Mesenchymal stem cell (in vitro differentiated cells and primary cell): Measurements from ENCODE around the gene RTL10.

Experiments
- DNase-seq: peaks from one replicate; pipeline ENCODE4 v3.0.0-alpha.2; 2013
- H2AFZ ChIP-seq: one replicate; pipeline ENCODE4 v1.6.1; 2013; ENCODE audit warnings: low read depth, mild to moderate bottlenecking, control low read depth, inconsistent platforms, low read length, moderate library complexity
- H2AK5ac ChIP-seq: 2 replicates; pipeline ENCODE4 v1.6.1; 2013; ENCODE audit warnings: low read length, moderate library complexity, mild to moderate bottlenecking, inconsistent platforms; ENCODE audit not compliant: severe bottlenecking
- H2BK120ac ChIP-seq: one replicate; pipeline ENCODE4 v1.6.1; 2013; ENCODE audit warnings: low read depth, mild to moderate bottlenecking, inconsistent platforms, low read length, moderate library complexity
- H2BK12ac ChIP-seq, 2 experiments: one replicate each; pipeline ENCODE4 v1.6.1; 2013; ENCODE audit warnings: inconsistent platforms in 2 of 2, low read length in 2 of 2, mild to moderate bottlenecking in 2 of 2, moderate library complexity in 2 of 2, control low read depth in 1 of 2
- H2BK15ac ChIP-seq: one replicate; pipeline ENCODE4 v1.6.1; 2013; ENCODE audit warnings: mild to moderate bottlenecking, low read depth, inconsistent platforms; ENCODE audit not compliant: poor library complexity, severe bottlenecking
- H2BK5ac ChIP-seq: 2 replicates; pipeline ENCODE4 v1.6.1; 2013; ENCODE audit warnings: low read depth, mild to moderate bottlenecking, low read length, control low read depth, inconsistent platforms; ENCODE audit not compliant: poor library complexity, severe bottlenecking
- H3K14ac ChIP-seq, 2 experiments: one replicate each; pipeline ENCODE4 v1.6.1; 2013; ENCODE audit warnings: inconsistent platforms in 2 of 2, low read length in 2 of 2, control low read depth in 1 of 2, mild to moderate bottlenecking in 1 of 2, moderate library complexity in 1 of 2
- H3K18ac ChIP-seq, 2 experiments: one replicate each; pipeline ENCODE4 v1.6.1; 2013; ENCODE audit warnings: inconsistent platforms in 2 of 2, low read length in 2 of 2, control low read depth in 1 of 2, low read depth in 1 of 2, mild to moderate bottlenecking in 1 of 2
- H3K23ac ChIP-seq, 2 experiments: one replicate each; pipeline ENCODE4 v1.6.1; 2013; ENCODE audit warnings: inconsistent platforms in 2 of 2, low read length in 2 of 2, mild to moderate bottlenecking in 2 of 2, moderate library complexity in 2 of 2, control low read depth in 1 of 2
- H3K27ac ChIP-seq: 2 replicates; pipeline ENCODE4 v1.5.1; 2013; ENCODE audit warnings: mild to moderate bottlenecking, moderate library complexity, low read length, control low read depth, inconsistent platforms; ENCODE audit not compliant: poor library complexity, severe bottlenecking
- H3K27me3 ChIP-seq, 2 experiments: 2 replicates each; pipeline versions ENCODE4 v1.6.1 to v1.7.0; 2013; ENCODE audit warnings: low read length in 2 of 2, mild to moderate bottlenecking in 2 of 2, moderate library complexity in 2 of 2, control low read depth in 1 of 2, inconsistent platforms in 1 of 2; ENCODE audit not compliant: control insufficient read depth in 1 of 2, insufficient read depth in 1 of 2
- H3K36me3 ChIP-seq, 2 experiments: 2 replicates each; pipeline versions ENCODE4 v1.6.1 to v1.7.0; 2013; ENCODE audit warnings: low read length in 2 of 2, control low read depth in 1 of 2, inconsistent platforms in 1 of 2, low read depth in 1 of 2, mild to moderate bottlenecking in 1 of 2; ENCODE audit not compliant: insufficient read depth in 2 of 2, control insufficient read depth in 1 of 2
- H3K4ac ChIP-seq, 2 experiments: one replicate each; pipeline ENCODE4 v1.6.1; 2013; ENCODE audit warnings: inconsistent platforms in 2 of 2, low read length in 2 of 2, mild to moderate bottlenecking in 2 of 2, moderate library complexity in 2 of 2, control low read depth in 1 of 2, low read depth in 1 of 2
- H3K4me1 ChIP-seq: 2 replicates; pipeline ENCODE4 v1.6.1; 2013; ENCODE audit warnings: low read depth, low read length, control low read depth; ENCODE audit not compliant: control insufficient read depth, insufficient read depth
- H3K4me2 ChIP-seq: 2 replicates; pipeline ENCODE4 v1.6.1; 2013; ENCODE audit warnings: low read length, mild to moderate bottlenecking, inconsistent platforms; ENCODE audit not compliant: poor library complexity, severe bottlenecking
- H3K4me3 ChIP-seq, 2 experiments: 2 replicates each; pipeline versions ENCODE4 v1.5.1 to v1.7.0; 2013; ENCODE audit warnings: low read length in 2 of 2, mild to moderate bottlenecking in 2 of 2, control low read depth in 1 of 2, low read depth in 1 of 2; ENCODE audit not compliant: insufficient read depth in 1 of 2
- H3K79me1 ChIP-seq: replicated peaks from 2 replicates; pipeline ENCODE4 v1.6.1; 2013; ENCODE audit warnings: mild to moderate bottlenecking, control low read depth, low read length, inconsistent platforms; ENCODE audit not compliant: poor library complexity, severe bottlenecking
- H3K9ac ChIP-seq: 2 replicates; pipeline ENCODE4 v1.7.0; 2013; ENCODE audit warnings: mild to moderate bottlenecking, low read length, moderate library complexity
- H3K9me3 ChIP-seq: 2 replicates; pipeline ENCODE4 v1.7.0; 2013; ENCODE audit warnings: mild to moderate bottlenecking, low read length; ENCODE audit not compliant: control insufficient read depth
- H4K8ac ChIP-seq: one replicate; pipeline ENCODE4 v1.6.1; 2013; ENCODE audit warnings: inconsistent platforms, mild to moderate bottlenecking, low read length, moderate library complexity
- H4K91ac ChIP-seq: one replicate; pipeline ENCODE4 v1.6.1; 2013; ENCODE audit warnings: mild to moderate bottlenecking, low read length, inconsistent platforms
- WGBS: methylation state at CpG from one replicate; pipeline ENCODE4 v1.1.7; 2013; ENCODE audit warnings: mixed read lengths; 5-methylcytosine and 5-hydroxymethylcytosine counted together

The RTL10 gene

GRCh38 chr22:19853879-19854777 lies 546 bp downstream of the RTL10 start:
- Histone ChIP-seq H3K4ac (peak overlapping the region; percentile 1 to 70), H3K9ac (peak overlapping the region; percentile 96), H3K79me1 (peaks cover 23% of the 10 kb centered on the region), H3K27me3 (no peaks in the 10 kb centered on the region), H2BK12ac (peak overlapping the region in 1 of 2 experiments; percentile 37), H3K27ac (peak overlapping the region; percentile 73), H4K91ac (peak overlapping the region; percentile 84), H4K8ac (no peak overlapping the region), H3K4me1 (peaks cover 44% of the 10 kb centered on the region), H3K4me3 (peak overlapping the region; percentile 64 to 96), H3K4me2 (peak overlapping the region; percentile 85), H2BK120ac (no peak overlapping the region), H3K23ac (peak overlapping the region; percentile 5 to 20), H3K14ac (peak overlapping the region in 1 of 2 experiments; percentile 76), H2BK5ac (peak overlapping the region; percentile 48), H3K18ac (peak overlapping the region; percentile 22 to 50), H3K9me3 (no peaks in the 10 kb centered on the region), H2AK5ac (no peak overlapping the region), H2BK15ac (no peak overlapping the region), H2AFZ (peak overlapping the region; percentile 21), H3K36me3 (peaks cover 27 to 28% of the 10 kb centered on the region in 2 experiments)
- DNase-seq = no peak
- 3% methylated on average over 49 of the region's 49 CpGs for WGBS

- Histone ChIP-seq H3K14ac (peak overlapping the region; percentile 37 to 76), H3K18ac (peak overlapping the region in 1 of 2 experiments; percentile 9), H4K91ac (peak overlapping the region; percentile 84), H3K27ac (no peak overlapping the region), H2AFZ (no peak overlapping the region), H3K27me3 (no peaks in the 10 kb centered on the region), H3K4me3 (peak overlapping the region; percentile 64 to 96), H3K36me3 (peaks cover 27 to 32% of the 10 kb centered on the region in 2 experiments), H2BK15ac (peak overlapping the region; percentile 12), H2BK12ac (no peak overlapping the region), H2BK120ac (no peak overlapping the region), H3K4me2 (peak overlapping the region; percentile 85), H3K4ac (no peak overlapping the region), H3K9ac (peak overlapping the region; percentile 96), H3K23ac (peak overlapping the region in 1 of 2 experiments; percentile 40), H3K79me1 (peaks cover 29% of the 10 kb centered on the region), H3K9me3 (no peaks in the 10 kb centered on the region), H2AK5ac (no peak overlapping the region), H2BK5ac (no peak overlapping the region), H3K4me1 (peaks cover 52% of the 10 kb centered on the region), H4K8ac (no peak overlapping the region)
- no peak for DNase-seq
- WGBS = 60% methylated on average over 11 of the region's 11 CpGs
These were observed 1.4 kb downstream of the RTL10 start for GRCh38 chr22:19853058-19853878.

GRCh38 chr22:19852177-19852781 lies 2.4 kb downstream of the RTL10 start:
- no peaks in the 10 kb centered on the region for H3K27me3 ChIP-seq
- H3K9ac ChIP-seq = peak overlapping the region; percentile 96
- H2AK5ac ChIP-seq = no peak overlapping the region
- H3K36me3 ChIP-seq = peaks cover 27 to 37% of the 10 kb centered on the region in 2 experiments
- no peak overlapping the region for H3K27ac ChIP-seq
- H3K4me2 ChIP-seq = no peak overlapping the region
- no peak overlapping the region for H3K4ac ChIP-seq
- no peak for DNase-seq
- H4K8ac ChIP-seq = peak overlapping the region; percentile 52
- H2AFZ ChIP-seq = no peak overlapping the region
- no peak overlapping the region for H3K14ac ChIP-seq
- no peak overlapping the region for H2BK12ac ChIP-seq
- H3K4me1 ChIP-seq = peaks cover 54% of the 10 kb centered on the region
- H3K4me3 ChIP-seq = no peak overlapping the region
- H3K79me1 ChIP-seq = peaks cover 34% of the 10 kb centered on the region
- no peak overlapping the region for H3K23ac ChIP-seq
- H3K9me3 ChIP-seq = no peaks in the 10 kb centered on the region
- peak overlapping the region; percentile 64 for H4K91ac ChIP-seq
- no peak overlapping the region for H3K18ac ChIP-seq
- WGBS = 95% methylated on average over 12 of the region's 12 CpGs
- no peak overlapping the region for H2BK5ac ChIP-seq
- H2BK15ac ChIP-seq = no peak overlapping the region
- H2BK120ac ChIP-seq = no peak overlapping the region
